C4-2B (cell line): ENCODE data around the gene SIK3.

ENCODE experiments used
- H3K27ac ChIP-seq: fragments of 450-650 bp; 2 replicates; pipeline ENCODE4 v1.5.1; 2017
- CTCF ChIP-seq: fragments of 450-650 bp; conservative IDR thresholded peaks from 2 replicates; pipeline ENCODE4 v1.5.1; 2017; ENCODE audit warnings: mild to moderate bottlenecking
- ZFX ChIP-seq: fragments of 450-650 bp; IDR thresholded peaks from 2 replicates; pipeline ENCODE4 v1.6.1; 2017

The SIK3 gene

GRCh38 chr11:117019871-117020270, 78.4 kb downstream of the SIK3 start:
- no peak overlapping the region for H3K27ac ChIP-seq
- TF ChIP-seq CTCF = no peak
- no peak for TF ChIP-seq ZFX

GRCh38 chr11:117017456-117017855, 80.8 kb downstream of the SIK3 start:
- TF ChIP-seq ZFX = no peak
- no peak for TF ChIP-seq CTCF
- H3K27ac ChIP-seq = no peak overlapping the region

DNA sequence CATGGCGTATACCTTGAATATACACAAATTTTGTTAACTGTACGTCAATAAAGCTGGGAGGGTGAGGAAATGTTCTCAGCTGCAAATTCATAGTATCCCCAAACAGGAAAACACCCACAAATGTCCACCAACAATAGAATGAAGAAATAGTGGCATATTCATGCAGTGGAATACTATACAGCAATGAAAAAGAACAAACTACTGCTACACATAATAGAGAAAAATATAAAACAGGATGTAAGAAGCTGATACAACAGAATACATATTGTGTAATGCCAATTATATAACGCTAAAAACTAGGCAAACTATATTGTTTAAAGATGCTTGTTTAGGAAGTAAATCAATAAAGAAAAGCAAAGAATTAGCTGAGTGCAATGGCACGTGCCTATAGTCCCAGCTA, 81.5 kb downstream of the SIK3 start:
- H3K27ac ChIP-seq = no peak overlapping the region
- TF ChIP-seq ZFX (no peak), CTCF (no peak)

DNA sequence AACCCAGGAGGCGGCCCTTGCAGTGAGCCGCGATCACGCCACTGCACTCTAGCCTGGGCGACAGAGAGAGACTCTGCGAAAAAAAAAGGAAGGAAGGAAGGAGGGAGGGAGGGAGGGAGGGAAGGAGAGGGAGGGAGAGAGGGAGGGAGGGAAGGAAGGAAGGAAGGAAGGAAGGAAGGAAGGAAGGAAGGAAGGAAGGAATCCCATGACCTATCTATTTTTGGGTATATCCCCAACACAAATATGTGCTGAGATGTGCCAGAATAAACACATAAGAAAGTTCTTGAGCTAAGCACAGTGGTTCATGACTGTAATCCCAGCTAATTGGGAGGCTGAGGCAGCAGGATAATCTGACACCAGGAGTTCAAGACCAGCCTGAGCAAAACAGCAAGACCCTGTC, 82.0 kb downstream of the SIK3 start:
- TF ChIP-seq ZFX = no peak
- no peak for TF ChIP-seq CTCF
- no peak overlapping the region for H3K27ac ChIP-seq

GRCh38 chr11:117011541-117011898, 86.7 kb downstream of the SIK3 start:
- TF ChIP-seq CTCF (no peak), ZFX (no peak)
- H3K27ac ChIP-seq = no peak overlapping the region

DNA sequence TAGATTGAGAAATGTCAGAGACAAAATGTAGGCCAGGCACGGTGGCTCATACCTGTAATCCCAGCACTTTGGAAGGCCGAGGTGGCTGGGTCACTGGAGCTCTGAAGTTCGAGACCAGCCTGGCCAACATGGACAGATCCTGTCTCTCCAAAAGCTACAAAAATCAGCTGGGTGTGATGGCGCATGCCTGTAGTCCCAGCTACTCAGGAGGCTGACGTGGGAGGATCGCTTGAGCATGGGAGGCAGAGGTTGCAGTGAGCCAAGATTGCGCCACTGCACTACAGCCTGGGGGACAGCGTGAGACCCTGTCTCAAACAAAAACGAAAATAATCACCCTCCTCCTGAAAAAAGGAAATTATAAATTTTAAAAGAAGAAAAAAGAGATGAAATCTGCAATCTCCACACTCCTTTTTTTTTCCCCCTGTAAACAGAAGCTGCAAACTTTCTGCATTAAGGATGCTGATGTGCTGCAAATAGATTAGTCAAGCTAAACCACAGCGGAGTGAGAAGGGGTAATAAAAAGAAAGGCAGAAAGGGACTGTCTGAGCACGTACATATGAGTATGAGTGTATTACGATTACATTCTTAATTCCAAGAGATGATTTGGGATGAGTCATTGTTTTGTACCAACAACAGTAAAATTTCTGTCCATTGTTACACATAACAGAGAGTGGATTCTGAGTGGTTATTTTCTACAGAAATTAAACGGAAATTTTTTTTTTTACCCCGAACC, 87.3 kb downstream of the SIK3 start:
- no peak overlapping the region for H3K27ac ChIP-seq
- TF ChIP-seq ZFX (no peak), CTCF (no peak)

GRCh38 chr11:117009905-117010605, 88.2 kb downstream of the SIK3 start:
- H3K27ac ChIP-seq = no peak overlapping the region
- TF ChIP-seq ZFX = no peak

- TF ChIP-seq CTCF (no peak), ZFX (no peak)
- H3K27ac ChIP-seq = no peak overlapping the region
Measured at GRCh38 chr11:117005758-117006157, 92.5 kb downstream of the SIK3 start.
